Activated CD8-positive, alpha-beta memory T cell treated with anti-CD3 and anti-CD28 coated beads, Interleukin-2, amount 50 U/mL, for 24 hours (primary cell): ENCODE measurements around the gene RAET1L.
"Not testable (repeated sequence)": the region's sequence is repeated elsewhere in the genome, so short reads cannot be mapped to it uniquely, and the experiment has no call there.

Source experiments
- DNase-seq: peaks from one replicate; pipeline ENCODE4 v3.0.0-alpha.2; 2020; ENCODE audit errors: extremely low read depth

RAET1L gene

GRCh38 chr6:150044621-150045145, 19.4 kb upstream of the RAET1L start:
- no peak for DNase-seq

GRCh38 chr6:150043501-150044412, 18.4 kb upstream of the RAET1L start:
- no peak for DNase-seq

GRCh38 chr6:150043096-150043495, 17.8 kb upstream of the RAET1L start:
- no peak for DNase-seq

GRCh38 chr6:150038202-150039062, 13.1 kb upstream of the RAET1L start:
- no peak for DNase-seq

GRCh38 chr6:150037526-150038201, 12.3 kb upstream of the RAET1L start:
- DNase-seq: no peak

GRCh38 chr6:150036081-150036480, 10.7 kb upstream of the RAET1L start:
- no peak for DNase-seq

GRCh38 chr6:150033207-150033771, 8.0 kb upstream of the RAET1L start:
- DNase-seq: no peak

- DNase-seq: no peak
These were observed 7.3 kb upstream of the RAET1L start for GRCh38 chr6:150032598-150032997.

- no peak for DNase-seq
These were observed 5.3 kb upstream of the RAET1L start for GRCh38 chr6:150030611-150031010.

GRCh38 chr6:150029749-150030148, 4.4 kb upstream of the RAET1L start:
- DNase-seq: no peak

- DNase-seq: no peak
These were observed 3.9 kb upstream of the RAET1L start for GRCh38 chr6:150029276-150029675.

- DNase-seq: no peak
These were observed 3.5 kb upstream of the RAET1L start for GRCh38 chr6:150028799-150029198.

- DNase-seq: no peak
These were observed 2.7 kb upstream of the RAET1L start for GRCh38 chr6:150027806-150028565.

GRCh38 chr6:150026976-150027805, 1.9 kb upstream of the RAET1L start:
- no peak for DNase-seq

GRCh38 chr6:150024646-150025155, 631 bp downstream of the RAET1L start:
- no peak for DNase-seq

GRCh38 chr6:150024021-150024420, 1.3 kb downstream of the RAET1L start:
- not testable (repeated sequence) for DNase-seq

GRCh38 chr6:150021870-150022269, 3.5 kb downstream of the RAET1L start:
- not testable (repeated sequence) for DNase-seq

GRCh38 chr6:150018846-150019580, 6.3 kb downstream of the RAET1L start:
- no peak for DNase-seq

GRCh38 chr6:150017186-150017521, 8.2 kb downstream of the RAET1L start:
- DNase-seq: not testable (repeated sequence)
